HCT116 (cell line): ENCODE measurements around the gene TLR8. TPM values are rescaled to one million over a fixed set of nuclear protein-coding genes. Genes with fewer than 3 reads are reported as not detected.
A peak's percentile ranks its signal among the peaks of the same experiment; 100 is the strongest.

ENCODE experiments used
- ATAC-seq: fragments of 200-7000 bp; cut with Tn5 transposase; 2 replicates; pipeline ENCODE4 v1.9.1; 2020; ENCODE audit warnings: mild to moderate bottlenecking, moderate library complexity
- BruUV-seq: library from RNA; stranded (reverse); fragments of 400-500 nt; replicated peaks from 2 replicates; lab custom pipeline; 2021; lab: Mats Ljungman, UMichigan
- CTCF ChIA-PET: fragments of 300-600 bp; sonication (Branson Sonifier 250); formaldehyde crosslinking; loops from one replicate; lab custom pipeline; 2021; ENCODE audit warnings: antibody characterized with exemption; lab: Charles Lee
- POLR2A ChIA-PET: fragments of 300-600, 350-600 bp; sonication (Branson Sonifier 250); formaldehyde crosslinking; loops from one replicate; lab custom pipeline; 2021; ENCODE audit warnings: antibody characterized with exemption; lab: Charles Lee
- RAD21 ChIA-PET, 2 experiments: fragments of 300-600 bp; sonication (Branson Sonifier 250); formaldehyde crosslinking; loops; one replicate each; lab custom pipeline; 2023; ENCODE audit warnings: low total read pairs in 2 of 2; ENCODE audit not compliant: uncharacterized antibody in 2 of 2, unreplicated experiment in 2 of 2, low non-redundant PET in 1 of 2; lab: Charles Lee
- DNase-seq: peaks from one replicate; pipeline ENCODE4 v3.0.0-alpha.2; 2010; ENCODE audit warnings: low read depth, low spot score
- H2AFZ ChIP-seq: fragments of 200-600 bp; shearing (Covaris generic), sonication (generic); 2 replicates; pipeline ENCODE4 v1.6.1; 2017; ENCODE audit warnings: low read depth, mixed run types, mixed read lengths, antibody characterized with exemption, low read length; ENCODE audit not compliant: poor library complexity, severe bottlenecking
- H3K27ac ChIP-seq: 2 replicates; pipeline ENCODE4 v1.5.1; 2012; ENCODE audit warnings: low read depth, low read length
- H3K27me3 ChIP-seq: fragments of 200-600 bp; sonication (generic); 2 replicates; pipeline ENCODE4 v1.6.1; 2016; ENCODE audit warnings: mixed run types, low read length, mixed read lengths; ENCODE audit not compliant: insufficient read depth
- H3K36me3 ChIP-seq, 2 experiments: fragments of 200-500 bp in 1 of 2; fragments of 200-600 bp in 1 of 2; sonication (Bioruptor generic) in 1 of 2; sonication (generic) in 1 of 2; 2 replicates each; pipeline versions ENCODE4 v1.5.1 to v1.6.1; 2014 to 2016; ENCODE audit warnings: low read length in 2 of 2, inconsistent platforms in 1 of 2, mixed read lengths in 1 of 2, mixed run types in 1 of 2; ENCODE audit not compliant: insufficient read depth in 2 of 2, control insufficient read depth in 1 of 2
- H3K4me1 ChIP-seq, 2 experiments: fragments of 200-600 bp in 1 of 2; sonication (generic) in 1 of 2; 2 replicates each; pipeline versions ENCODE4 v1.5.1 to v1.6.1; 2012 to 2017; ENCODE audit warnings: low read length in 2 of 2, inconsistent platforms in 1 of 2, mild to moderate bottlenecking in 1 of 2, mixed read lengths in 1 of 2, mixed run types in 1 of 2, moderate library complexity in 1 of 2; ENCODE audit not compliant: insufficient read depth in 2 of 2, control insufficient read depth in 1 of 2
- H3K4me2 ChIP-seq: fragments of 200-600 bp; sonication (generic); 2 replicates; pipeline ENCODE4 v1.6.1; 2017; ENCODE audit warnings: mixed run types, low read length, mixed read lengths
- H3K4me3 ChIP-seq, 2 experiments: fragments of 200-600 bp in 1 of 2; sonication (generic) in 1 of 2; replicated peaks in 1 of 2; 2 replicates each; pipeline ENCODE4 v1.5.1; 2011 to 2016; ENCODE audit warnings: low read length in 2 of 2, control low read depth in 1 of 2, low read depth in 1 of 2, mild to moderate bottlenecking in 1 of 2, mixed read lengths in 1 of 2, mixed run types in 1 of 2
- H3K79me2 ChIP-seq: fragments of 200-600 bp; sonication (generic); 2 replicates; pipeline ENCODE4 v1.6.1; 2017; ENCODE audit warnings: mild to moderate bottlenecking, mixed run types, low read length, moderate library complexity, mixed read lengths; ENCODE audit not compliant: insufficient read depth
- H3K9ac ChIP-seq: fragments of 200-600 bp; sonication (generic); 2 replicates; pipeline ENCODE4 v1.6.1; 2016; ENCODE audit warnings: low read length, mixed read lengths
- H3K9me2 ChIP-seq: fragments of 200-600 bp; sonication (generic), shearing (Covaris generic); 2 replicates; pipeline ENCODE4 v1.6.1; 2017; ENCODE audit warnings: mixed run types, mild to moderate bottlenecking, moderate library complexity; ENCODE audit not compliant: insufficient read depth
- H3K9me3 ChIP-seq, 2 experiments: fragments of 200-500 bp in 1 of 2; fragments of 200-600 bp in 1 of 2; sonication (Bioruptor generic) in 1 of 2; sonication (generic) in 1 of 2; 2 replicates each; pipeline ENCODE4 v1.6.1; 2014 to 2017; ENCODE audit warnings: low read length in 2 of 2, mixed read lengths in 2 of 2, inconsistent platforms in 1 of 2, low read depth in 1 of 2, mild to moderate bottlenecking in 1 of 2, mixed run types in 1 of 2, moderate library complexity in 1 of 2; ENCODE audit not compliant: control insufficient read depth in 1 of 2, insufficient read depth in 1 of 2
- H4K20me1 ChIP-seq: fragments of 200-600 bp; sonication (generic), shearing (Covaris generic); 2 replicates; pipeline ENCODE4 v1.6.1; 2017; ENCODE audit warnings: mixed run types, mild to moderate bottlenecking, moderate library complexity; ENCODE audit not compliant: insufficient read depth
- ELF1 ChIP-seq: IDR thresholded peaks from 2 replicates; pipeline ENCODE4 v1.6.1; 2012; ENCODE audit warnings: low read depth, borderline replicate concordance
- FOSL1 ChIP-seq: IDR thresholded peaks from 2 replicates; pipeline ENCODE4 v1.6.1; 2012; ENCODE audit warnings: low read depth
- POLR2A ChIP-seq: IDR thresholded peaks from 2 replicates; pipeline ENCODE4 v1.7.0; 2011; ENCODE audit warnings: borderline replicate concordance; ENCODE audit not compliant: insufficient read depth, insufficient read length; ENCODE audit errors: extremely low read depth
- POLR2AphosphoS5 ChIP-seq: IDR thresholded peaks from 2 replicates; pipeline ENCODE4 v1.6.1; 2011; ENCODE audit warnings: mild to moderate bottlenecking, low read depth, low read length, moderate library complexity
- SIN3A ChIP-seq: IDR thresholded peaks from 2 replicates; pipeline ENCODE4 v1.6.1; 2012; ENCODE audit warnings: low read depth
- SP1 ChIP-seq: IDR thresholded peaks from 2 replicates; pipeline ENCODE4 v1.6.1; 2012; ENCODE audit warnings: low read depth
- SRF ChIP-seq: IDR thresholded peaks from 2 replicates; pipeline ENCODE4 v1.6.1; 2012; ENCODE audit warnings: low read depth
- intact Hi-C: fragments of 100-400 bp; cut with micrococcal nuclease; formaldehyde crosslinking; loops from 2 replicates; pipeline ENCODE4 v1.10.0; 2022
- total RNA-seq: library from RNA; stranded (reverse); gene quantifications from one replicate; pipeline ENCODE4 v1.2.1, GENCODE V29; 2021; ENCODE audit not compliant: unreplicated experiment
- TF ChIP-seq, protein P1 (sequence below): IDR thresholded peaks from 2 replicates; pipeline ENCODE4 v1.6.1; 2012; ENCODE audit warnings: low read depth
- TF ChIP-seq, protein P2 (sequence below): IDR thresholded peaks from 2 replicates; pipeline ENCODE4 v1.6.1; 2011; ENCODE audit warnings: mild to moderate bottlenecking, low read length, moderate library complexity; ENCODE audit not compliant: insufficient replicate concordance; ENCODE audit errors: extremely low read depth
- TF ChIP-seq, protein P3 (sequence below): IDR thresholded peaks from 2 replicates; pipeline ENCODE4 v1.6.1; 2012

TLR8 gene
- total RNA-seq, 1 experiment from 2014 or later = not detected

DNA sequence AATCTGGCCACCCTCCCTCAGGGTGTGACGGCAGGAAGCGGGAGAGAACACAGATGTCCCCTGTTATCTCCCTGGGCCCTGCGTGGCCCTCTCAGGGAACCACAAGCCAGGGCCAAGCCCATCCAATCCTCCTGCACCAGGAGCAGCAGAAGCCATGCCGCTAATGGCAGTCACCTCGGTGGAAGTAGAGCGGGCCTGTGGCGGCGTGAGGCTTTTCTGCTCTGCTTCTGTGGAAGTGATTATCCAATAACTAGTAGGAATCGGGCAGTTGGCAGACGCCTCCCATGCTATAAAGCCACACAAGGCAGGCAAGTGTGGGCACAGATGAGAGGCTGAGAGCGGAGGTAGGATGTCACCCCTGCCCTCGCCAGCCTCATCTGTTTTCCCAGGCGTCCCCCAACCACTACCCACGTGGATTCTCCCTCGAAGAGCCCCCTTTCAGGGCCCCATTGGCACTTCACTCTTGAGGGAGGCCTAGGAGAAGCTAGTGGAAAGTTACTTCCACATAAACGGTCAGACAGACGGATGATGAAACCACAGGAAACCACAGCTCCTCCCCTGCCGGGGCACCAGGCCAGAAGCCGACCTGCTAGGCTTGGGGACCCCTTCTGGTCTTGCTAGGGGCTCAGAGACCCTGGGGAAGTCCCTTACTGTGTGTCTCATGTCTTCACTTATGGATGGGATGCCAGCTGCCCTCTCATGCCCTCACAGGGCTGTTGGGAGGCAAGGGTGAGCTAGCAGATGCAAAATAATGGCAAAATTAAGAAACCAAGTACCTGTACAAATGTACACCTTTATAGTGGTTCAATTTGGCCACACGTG is 49.7 kb downstream of the TLR8 start (continued):
- TF ChIP-seq, protein P1, sequence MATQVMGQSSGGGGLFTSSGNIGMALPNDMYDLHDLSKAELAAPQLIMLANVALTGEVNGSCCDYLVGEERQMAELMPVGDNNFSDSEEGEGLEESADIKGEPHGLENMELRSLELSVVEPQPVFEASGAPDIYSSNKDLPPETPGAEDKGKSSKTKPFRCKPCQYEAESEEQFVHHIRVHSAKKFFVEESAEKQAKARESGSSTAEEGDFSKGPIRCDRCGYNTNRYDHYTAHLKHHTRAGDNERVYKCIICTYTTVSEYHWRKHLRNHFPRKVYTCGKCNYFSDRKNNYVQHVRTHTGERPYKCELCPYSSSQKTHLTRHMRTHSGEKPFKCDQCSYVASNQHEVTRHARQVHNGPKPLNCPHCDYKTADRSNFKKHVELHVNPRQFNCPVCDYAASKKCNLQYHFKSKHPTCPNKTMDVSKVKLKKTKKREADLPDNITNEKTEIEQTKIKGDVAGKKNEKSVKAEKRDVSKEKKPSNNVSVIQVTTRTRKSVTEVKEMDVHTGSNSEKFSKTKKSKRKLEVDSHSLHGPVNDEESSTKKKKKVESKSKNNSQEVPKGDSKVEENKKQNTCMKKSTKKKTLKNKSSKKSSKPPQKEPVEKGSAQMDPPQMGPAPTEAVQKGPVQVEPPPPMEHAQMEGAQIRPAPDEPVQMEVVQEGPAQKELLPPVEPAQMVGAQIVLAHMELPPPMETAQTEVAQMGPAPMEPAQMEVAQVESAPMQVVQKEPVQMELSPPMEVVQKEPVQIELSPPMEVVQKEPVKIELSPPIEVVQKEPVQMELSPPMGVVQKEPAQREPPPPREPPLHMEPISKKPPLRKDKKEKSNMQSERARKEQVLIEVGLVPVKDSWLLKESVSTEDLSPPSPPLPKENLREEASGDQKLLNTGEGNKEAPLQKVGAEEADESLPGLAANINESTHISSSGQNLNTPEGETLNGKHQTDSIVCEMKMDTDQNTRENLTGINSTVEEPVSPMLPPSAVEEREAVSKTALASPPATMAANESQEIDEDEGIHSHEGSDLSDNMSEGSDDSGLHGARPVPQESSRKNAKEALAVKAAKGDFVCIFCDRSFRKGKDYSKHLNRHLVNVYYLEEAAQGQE = no peak
- peak; percentile 3 for TF ChIP-seq POLR2A

- peak overlapping the region; percentile 68 for H2AFZ ChIP-seq
- H3K27ac ChIP-seq = peak overlapping the region; percentile 85
- H3K79me2 ChIP-seq = no peaks in the 10 kb centered on the region
- ATAC-seq = peak; percentile 79
- peak overlapping the region; percentile 50 for H3K9ac ChIP-seq
- H3K9me3 ChIP-seq = no peaks in the 10 kb centered on the region
- no peaks in the 10 kb centered on the region for H3K27me3 ChIP-seq
- TF ChIP-seq, protein P2, sequence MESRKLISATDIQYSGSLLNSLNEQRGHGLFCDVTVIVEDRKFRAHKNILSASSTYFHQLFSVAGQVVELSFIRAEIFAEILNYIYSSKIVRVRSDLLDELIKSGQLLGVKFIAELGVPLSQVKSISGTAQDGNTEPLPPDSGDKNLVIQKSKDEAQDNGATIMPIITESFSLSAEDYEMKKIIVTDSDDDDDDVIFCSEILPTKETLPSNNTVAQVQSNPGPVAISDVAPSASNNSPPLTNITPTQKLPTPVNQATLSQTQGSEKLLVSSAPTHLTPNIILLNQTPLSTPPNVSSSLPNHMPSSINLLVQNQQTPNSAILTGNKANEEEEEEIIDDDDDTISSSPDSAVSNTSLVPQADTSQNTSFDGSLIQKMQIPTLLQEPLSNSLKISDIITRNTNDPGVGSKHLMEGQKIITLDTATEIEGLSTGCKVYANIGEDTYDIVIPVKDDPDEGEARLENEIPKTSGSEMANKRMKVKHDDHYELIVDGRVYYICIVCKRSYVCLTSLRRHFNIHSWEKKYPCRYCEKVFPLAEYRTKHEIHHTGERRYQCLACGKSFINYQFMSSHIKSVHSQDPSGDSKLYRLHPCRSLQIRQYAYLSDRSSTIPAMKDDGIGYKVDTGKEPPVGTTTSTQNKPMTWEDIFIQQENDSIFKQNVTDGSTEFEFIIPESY = no peak
- TF ChIP-seq ELF1 (peak; percentile 35; the same call in 1 of the 2 replicates), SRF (no peak), FOSL1 (no peak), POLR2AphosphoS5 (peak; percentile 34; the same call in 1 of the 2 replicates), SIN3A (no peak), SP1 (peak; percentile 39)
- TF ChIP-seq, protein P3, sequence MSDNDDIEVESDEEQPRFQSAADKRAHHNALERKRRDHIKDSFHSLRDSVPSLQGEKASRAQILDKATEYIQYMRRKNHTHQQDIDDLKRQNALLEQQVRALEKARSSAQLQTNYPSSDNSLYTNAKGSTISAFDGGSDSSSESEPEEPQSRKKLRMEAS = peak; percentile 47
- ChIA-PET POLR2A (interaction anchor here (1.1 to 1.8 kb wide), 3 partner anchors 10 to 22 kb away, joined by 4 to 5 read pairs (median 4); partner anchors contain the start of gene TMSB4X), RAD21 (no interaction called here), CTCF (interaction anchor here (1.5 to 2.1 kb wide), 2 partner anchors 10 to 531 kb away, joined by 5 to 9 read pairs; no protein-coding TSS in a partner anchor)
- peak overlapping the region; percentile 63 for H3K4me2 ChIP-seq
- peak; percentile 37 for DNase-seq
- H3K4me3 ChIP-seq = no peak overlapping the region
- no peaks in the 10 kb centered on the region for H3K9me2 ChIP-seq
- BruUV-seq = TSS peak; percentile 84
- H3K36me3 ChIP-seq = no peaks in the 10 kb centered on the region
- H4K20me1 ChIP-seq = no peaks in the 10 kb centered on the region
- intact Hi-C loops = loop anchor here (10.0 kb wide), 1 partner anchor 1078 kb away; no protein-coding TSS in a partner anchor
- peaks cover 14 to 18% of the 10 kb centered on the region in 2 experiments for H3K4me1 ChIP-seq
Observed at GRCh38 chrX:12956704-12957534, 50.5 kb downstream of the TLR8 start.
